Panc1 (cell line): ENCODE measurements around the gene FRMD4A. TPM values are rescaled to one million over a fixed set of nuclear protein-coding genes. Genes with fewer than 3 reads are reported as not detected.

Experiments
- ATAC-seq: fragments of 200-7000 bp; cut with Tn5 transposase; 2 replicates; pipeline ENCODE4 v1.9.1; 2020; ENCODE audit warnings: mild to moderate bottlenecking, moderate library complexity
- BruUV-seq: library from RNA; stranded (reverse); fragments of 400-500 nt; replicated peaks from 2 replicates; lab custom pipeline; 2021; lab: Mats Ljungman, UMichigan
- CTCF ChIA-PET: fragments of 300-600 bp; sonication (Branson Sonifier 250); formaldehyde crosslinking; loops from one replicate; lab custom pipeline; 2022; ENCODE audit warnings: antibody characterized with exemption; lab: Charles Lee
- POLR2A ChIA-PET: fragments of 300-600 bp; sonication (Branson Sonifier 250); formaldehyde crosslinking; loops from one replicate; lab custom pipeline; 2022; ENCODE audit warnings: antibody characterized with exemption; lab: Charles Lee
- DNase-seq: peaks from one replicate; pipeline ENCODE4 v3.0.0-alpha.2; 2010; ENCODE audit warnings: low read depth, low spot score
- H3K27ac ChIP-seq: 2 replicates; pipeline ENCODE4 v1.5.1; 2011; ENCODE audit warnings: mild to moderate bottlenecking, low read length, inconsistent platforms
- H3K27me3 ChIP-seq: fragments of 200-500 bp; sonication (Bioruptor generic); 2 replicates; pipeline ENCODE4 v1.6.0; 2014; ENCODE audit warnings: low read length, inconsistent platforms; ENCODE audit not compliant: control insufficient read depth, insufficient read depth
- H3K36me3 ChIP-seq: fragments of 200-500 bp; sonication (Bioruptor generic); 2 replicates; pipeline ENCODE4 v1.5.1; 2014; ENCODE audit warnings: inconsistent platforms, mild to moderate bottlenecking, low read length, moderate library complexity; ENCODE audit not compliant: control insufficient read depth, insufficient read depth
- H3K4me1 ChIP-seq: 2 replicates; pipeline ENCODE4 v1.5.1; 2011; ENCODE audit warnings: inconsistent platforms, mild to moderate bottlenecking, low read length, moderate library complexity; ENCODE audit not compliant: control insufficient read depth, insufficient read depth
- H3K4me3 ChIP-seq, 2 experiments: 2 replicates each; pipeline ENCODE4 v1.5.1; 2011 to 2012; ENCODE audit warnings: low read depth in 2 of 2, low read length in 2 of 2, mild to moderate bottlenecking in 2 of 2, inconsistent platforms in 1 of 2, moderate library complexity in 1 of 2
- H3K9me3 ChIP-seq: fragments of 200-500 bp; sonication (Bioruptor generic); 2 replicates; pipeline ENCODE4 v1.5.1; 2014; ENCODE audit warnings: low read depth, mild to moderate bottlenecking, inconsistent platforms, low read length, moderate library complexity; ENCODE audit not compliant: control insufficient read depth, insufficient read depth
- CTCF ChIP-seq: fragments of 450-650 bp; IDR thresholded peaks from 2 replicates; pipeline ENCODE4 v1.5.1; 2017; ENCODE audit warnings: mild to moderate bottlenecking
- POLR2AphosphoS5 ChIP-seq: IDR thresholded peaks from 2 replicates; pipeline ENCODE4 v1.6.1; 2012; ENCODE audit warnings: mild to moderate bottlenecking, low read depth, low read length, moderate library complexity
- REST ChIP-seq, 2 experiments: IDR thresholded peaks; 2 replicates each; pipeline ENCODE4 v1.6.1; 2011 to 2012; ENCODE audit warnings: low read depth in 2 of 2, control low read depth in 1 of 2, low read length in 1 of 2, mild to moderate bottlenecking in 1 of 2, moderate library complexity in 1 of 2; ENCODE audit not compliant: insufficient read depth in 1 of 2
- SIN3A ChIP-seq: IDR thresholded peaks from 2 replicates; pipeline ENCODE4 v1.6.1; 2012; ENCODE audit warnings: low read depth, mild to moderate bottlenecking, low read length, moderate library complexity, borderline replicate concordance; ENCODE audit not compliant: insufficient read depth
- TCF7L2 ChIP-seq: IDR thresholded peaks from 2 replicates; pipeline ENCODE4 v1.6.1; 2011; ENCODE audit warnings: mild to moderate bottlenecking, low read depth, low read length, inconsistent platforms
- in situ Hi-C: cut with HindIII; loops from 2 replicates; pipeline ENCODE4 v1.10.0; 2016; ENCODE audit warnings: low sequenced_read_pairs, low pct_unique_long_range_greater_than_20kb
- intact Hi-C: fragments of 100-400 bp; cut with micrococcal nuclease; formaldehyde crosslinking; loops from one replicate; pipeline ENCODE4 v1.10.0; 2022; ENCODE audit not compliant: unreplicated experiment
- total RNA-seq: library from RNA; stranded (reverse); gene quantifications from one replicate; pipeline ENCODE4 v1.2.1, GENCODE V29; 2021; ENCODE audit not compliant: unreplicated experiment

The FRMD4A gene
- total RNA-seq, 1 experiment from 2014 or later: 7.1 TPM

GRCh38 chr10:14120812-14121211, 209.9 kb downstream of the FRMD4A start:
- no peaks in the 10 kb centered on the region for H3K27me3 ChIP-seq
- in situ Hi-C loops: no loop called here
- no peaks in the 10 kb centered on the region for H3K36me3 ChIP-seq
- TF ChIP-seq CTCF (no peak), POLR2AphosphoS5 (no peak), SIN3A (no peak), TCF7L2 (no peak), REST (IDR thresholded peaks at IDR 0.05; ENCODE audit: insufficient read depth in 1 of 2, low read depth in 2 of 2, low read length in 1 of 2) (no peak)
- intact Hi-C loops: no loop called here
- ChIA-PET POLR2A (no interaction called here), CTCF (no interaction called here)
- H3K4me3 ChIP-seq: no peak overlapping the region
- no peaks in the 10 kb centered on the region for H3K4me1 ChIP-seq
- DNase-seq (no peak), ATAC-seq (no peak)
- BruUV-seq: no TSS peak
- no peaks in the 10 kb centered on the region for H3K9me3 ChIP-seq
- no peak overlapping the region for H3K27ac ChIP-seq

- no peak for ATAC-seq
- DNase-seq: no peak
- no peak overlapping the region for H3K4me3 ChIP-seq
- intact Hi-C loops: no loop called here
- TF ChIP-seq CTCF (no peak), TCF7L2 (no peak), REST (IDR thresholded peaks at IDR 0.05; ENCODE audit: insufficient read depth in 1 of 2, low read depth in 2 of 2, low read length in 1 of 2) (no peak), POLR2AphosphoS5 (no peak), SIN3A (no peak)
- BruUV-seq: no TSS peak
- ChIA-PET POLR2A (no interaction called here), CTCF (no interaction called here)
- H3K9me3 ChIP-seq: no peaks in the 10 kb centered on the region
- H3K36me3 ChIP-seq: no peaks in the 10 kb centered on the region
- no peaks in the 10 kb centered on the region for H3K27me3 ChIP-seq
- no peak overlapping the region for H3K27ac ChIP-seq
- H3K4me1 ChIP-seq: no peaks in the 10 kb centered on the region
- in situ Hi-C loops: no loop called here
Measured at GRCh38 chr10:14118953-14119352, 211.8 kb downstream of the FRMD4A start.
